ENCODE measurements around the gene KDM6B.
"Not testable (repeated sequence)": the region's sequence is repeated elsewhere in the genome, so short reads cannot be mapped to it uniquely, and the experiment has no call there.

Gene KDM6B

GRCh38 chr17:7797976-7798375 lies 36.0 kb upstream of the KDM6B start:
- no peak overlapping the region for H3K4me3 ChIP-seq (ENCODE audit: low read length)
- no peak for TF ChIP-seq CTCF (IDR thresholded peaks at IDR 0.05; ENCODE audit: insufficient read depth, low read depth, low read length, missing control alignments)
- DNase-seq (ENCODE audit: low read depth) = no peak

GRCh38 chr17:7798839-7799238 lies 35.2 kb upstream of the KDM6B start:
- H3K4me3 ChIP-seq (ENCODE audit: low read length) = no peak overlapping the region
- DNase-seq (ENCODE audit: low read depth) = no peak
- no peak for TF ChIP-seq CTCF (IDR thresholded peaks at IDR 0.05; ENCODE audit: insufficient read depth, low read depth, low read length, missing control alignments)

GRCh38 chr17:7803981-7804380 lies 30.0 kb upstream of the KDM6B start:
- no peak overlapping the region for H3K4me3 ChIP-seq (ENCODE audit: low read length)
- TF ChIP-seq CTCF (IDR thresholded peaks at IDR 0.05; ENCODE audit: insufficient read depth, low read depth, low read length, missing control alignments) = no peak
- DNase-seq (ENCODE audit: low read depth) = peak; percentile 49

GRCh38 chr17:7806587-7806986 lies 27.4 kb upstream of the KDM6B start:
- H3K4me3 ChIP-seq (ENCODE audit: low read length) = no peak overlapping the region
- TF ChIP-seq CTCF (IDR thresholded peaks at IDR 0.05; ENCODE audit: insufficient read depth, low read depth, low read length, missing control alignments) = no peak
- DNase-seq (ENCODE audit: low read depth) = no peak

GRCh38 chr17:7807206-7807605 lies 26.8 kb upstream of the KDM6B start:
- TF ChIP-seq CTCF (IDR thresholded peaks at IDR 0.05; ENCODE audit: insufficient read depth, low read depth, low read length, missing control alignments) = no peak
- no peak for DNase-seq (ENCODE audit: low read depth)
- no peak overlapping the region for H3K4me3 ChIP-seq (ENCODE audit: low read length)

- H3K4me3 ChIP-seq (ENCODE audit: low read length) = no peak overlapping the region
- DNase-seq (ENCODE audit: low read depth) = peak; percentile 81
- no peak for TF ChIP-seq CTCF (IDR thresholded peaks at IDR 0.05; ENCODE audit: insufficient read depth, low read depth, low read length, missing control alignments)
Measured at GRCh38 chr17:7809086-7809790, 24.8 kb upstream of the KDM6B start.

- not testable (repeated sequence) for H3K4me3 ChIP-seq (ENCODE audit: low read length)
- peak; percentile 52 for DNase-seq (ENCODE audit: low read depth)
Measured at GRCh38 chr17:7809791-7810343, 24.1 kb upstream of the KDM6B start.
